DMS79 treated with DMSO at 0.1 percent for 48 hours (cell line): ENCODE measurements around the gene BAG1.

Experiments
- DNase-seq: peaks from one replicate; lab custom pipeline; 2025; lab: John Stamatoyannopoulos, UW

BAG1 gene

GRCh38 chr9:33264473-33265177, at the start of gene BAG1, which contains the start of gene CHMP5:
TSS of gene BAG1 (minus strand) at chr9:33264708.
TSS of gene CHMP5 (plus strand) at chr9:33265049. CDS start at chr9:33265079, 30 bp downstream.
- DNase-seq: peak; percentile 98

- DNase-seq: no peak
Measured at GRCh38 chr9:33311953-33312352, 47.4 kb upstream of the BAG1 start.

- DNase-seq: no peak
Measured at GRCh38 chr9:33310748-33311147, 46.2 kb upstream of the BAG1 start.

GRCh38 chr9:33309903-33310302, 45.4 kb upstream of the BAG1 start:
- DNase-seq: no peak

- DNase-seq: no peak
Measured at GRCh38 chr9:33307067-33307466, 42.6 kb upstream of the BAG1 start.

- DNase-seq: no peak
Measured at GRCh38 chr9:33306037-33306436, 41.5 kb upstream of the BAG1 start.

- DNase-seq: no peak
Measured at GRCh38 chr9:33304362-33304761, 39.9 kb upstream of the BAG1 start.

- no peak for DNase-seq
Measured at GRCh38 chr9:33300546-33300945, 36.0 kb upstream of the BAG1 start.

GRCh38 chr9:33297432-33297831, 32.9 kb upstream of the BAG1 start:
- DNase-seq: peak; percentile 71

GRCh38 chr9:33295571-33295970, 31.1 kb upstream of the BAG1 start:
- DNase-seq: no peak

GRCh38 chr9:33294670-33295432, 30.3 kb upstream of the BAG1 start:
- DNase-seq: no peak

GRCh38 chr9:33293782-33294181, 29.3 kb upstream of the BAG1 start:
- DNase-seq: no peak

- no peak for DNase-seq
Measured at GRCh38 chr9:33291901-33292300, 27.4 kb upstream of the BAG1 start.

GRCh38 chr9:33291031-33291397, 26.5 kb upstream of the BAG1 start:
- no peak for DNase-seq

GRCh38 chr9:33290247-33291030, 25.9 kb upstream of the BAG1 start, which contains the start of gene NFX1:
TSS of gene NFX1 (plus strand) at chr9:33290516. CDS start at chr9:33290573, 57 bp downstream.
- DNase-seq: peak; percentile 94

- DNase-seq: no peak
Measured at GRCh38 chr9:33289936-33290246, 25.4 kb upstream of the BAG1 start.

- no peak for DNase-seq
Measured at GRCh38 chr9:33289496-33289895, 25.0 kb upstream of the BAG1 start.

- DNase-seq: no peak
Measured at GRCh38 chr9:33288828-33289483, 24.4 kb upstream of the BAG1 start.

GRCh38 chr9:33288235-33288634, 23.7 kb upstream of the BAG1 start:
- DNase-seq: no peak

GRCh38 chr9:33287087-33287490, 22.6 kb upstream of the BAG1 start:
- DNase-seq: peak; percentile 53

GRCh38 chr9:33285502-33285901, 21.0 kb upstream of the BAG1 start:
- DNase-seq: no peak

- no peak for DNase-seq
Measured at GRCh38 chr9:33277484-33277883, 13.0 kb upstream of the BAG1 start.
